ENCODE results near the gene ISCA1.
A peak's percentile ranks its signal among the peaks of the same experiment; 100 is the strongest.
"Not testable (repeated sequence)": the region's sequence is repeated elsewhere in the genome, so short reads cannot be mapped to it uniquely, and the experiment has no call there.

The ISCA1 gene

GRCh38 chr9:86282077-86282978 is at the start of gene ISCA1:
Gene ISCA1 (minus strand): TSS chr9:86282538. CDS start chr9:86282458, 80 bp downstream.
- peak; percentile 97 for DNase-seq

- no peak for DNase-seq
Measured at GRCh38 chr9:86330186-86330585, 47.8 kb upstream of the ISCA1 start.

- no peak for DNase-seq
Measured at GRCh38 chr9:86329649-86330048, 47.3 kb upstream of the ISCA1 start.

- DNase-seq = no peak
Measured at GRCh38 chr9:86328156-86328555, 45.8 kb upstream of the ISCA1 start.

- DNase-seq = no peak
Measured at GRCh38 chr9:86326536-86326935, 44.2 kb upstream of the ISCA1 start.

GRCh38 chr9:86324901-86325300 is 42.6 kb upstream of the ISCA1 start:
- DNase-seq = no peak

- no peak for DNase-seq
Measured at GRCh38 chr9:86324308-86324707, 42.0 kb upstream of the ISCA1 start.

GRCh38 chr9:86322973-86323644 is 40.8 kb upstream of the ISCA1 start:
- DNase-seq = no peak

- DNase-seq = no peak
Measured at GRCh38 chr9:86321373-86321772, 39.0 kb upstream of the ISCA1 start.

GRCh38 chr9:86318187-86318586 is 35.8 kb upstream of the ISCA1 start:
- no peak for DNase-seq

GRCh38 chr9:86315078-86315477 is 32.7 kb upstream of the ISCA1 start:
- DNase-seq = no peak

- not testable (repeated sequence) for DNase-seq
Measured at GRCh38 chr9:86312959-86313358, 30.6 kb upstream of the ISCA1 start.

GRCh38 chr9:86308687-86309086 is 26.3 kb upstream of the ISCA1 start:
- no peak for DNase-seq

- no peak for DNase-seq
Measured at GRCh38 chr9:86304236-86304730, 21.9 kb upstream of the ISCA1 start.

GRCh38 chr9:86303316-86303975 is 21.1 kb upstream of the ISCA1 start:
- no peak for DNase-seq

- no peak for DNase-seq
Measured at GRCh38 chr9:86301686-86302085, 19.3 kb upstream of the ISCA1 start.

GRCh38 chr9:86300701-86301100 is 18.4 kb upstream of the ISCA1 start:
- DNase-seq = no peak

GRCh38 chr9:86298873-86299272 is 16.5 kb upstream of the ISCA1 start:
- no peak for DNase-seq

GRCh38 chr9:86290341-86290740 is 8.0 kb upstream of the ISCA1 start:
- DNase-seq = not testable (repeated sequence)

- no peak for DNase-seq
Measured at GRCh38 chr9:86288499-86289198, 6.3 kb upstream of the ISCA1 start.

GRCh38 chr9:86287013-86287412 is 4.7 kb upstream of the ISCA1 start:
- no peak for DNase-seq

- no peak for DNase-seq
Measured at GRCh38 chr9:86286278-86286677, 3.9 kb upstream of the ISCA1 start.

GRCh38 chr9:86285261-86285660 is 2.9 kb upstream of the ISCA1 start:
- no peak for DNase-seq

All from femur (tissue), 1 donor.